Thyroid gland (tissue), 4 donors: ENCODE data around the gene ABHD5.

Experiments used
- CTCF ChIP-seq, 6 experiments: fragments of 200-600 bp in 3 of 6; fragments of 450-650 bp in 3 of 6; sonication (generic) in 3 of 6; IDR thresholded peaks; one replicate each; pipeline ENCODE4 v1.5.1; 2016 to 2019; ENCODE audit warnings: antibody characterized with exemption in 6 of 6, mild to moderate bottlenecking in 2 of 6, inconsistent platforms in 1 of 6, moderate library complexity in 1 of 6
- POLR2A ChIP-seq, 2 donors: fragments of 450-650 bp; IDR thresholded peaks; one replicate each; pipeline ENCODE4 v1.6.1; 2017; ENCODE audit warnings: antibody characterized with exemption in 2 of 2, mild to moderate bottlenecking in 2 of 2, moderate library complexity in 1 of 2

GRCh38 chr3:43742920-43743319 lies 52.2 kb downstream of the ABHD5 start:
- TF ChIP-seq CTCF (IDR thresholded peaks at IDR 0.05) (peak in 4 of 6 experiments; percentile 9 to 49 (median 29)), POLR2A (IDR thresholded peaks at IDR 0.05) (no peak)
